Measurements from ENCODE around the gene CSTF2.
"Not testable (repeated sequence)": the region's sequence is repeated elsewhere in the genome, so short reads cannot be mapped to it uniquely, and the experiment has no call there.

The CSTF2 gene
- 9.7 to 18.8 (median 12.0) reads per million in 3 donors for total RNA-seq

GRCh38 chrX:100819837-100820666, at the start of gene CSTF2:
Gene CSTF2, plus strand, starts transcription at chrX:100820391. Its CDS starts 26 bp downstream, at chrX:100820417.
- Histone ChIP-seq H3K27ac (ENCODE audit: insufficient read depth, low read length, poor library complexity, severe bottlenecking) (peak within 1 kb of the TSS; percentile 77), H3K4me3 (ENCODE audit: insufficient read depth, low read depth, low read length, poor library complexity, severe bottlenecking) (peak within 1 kb of the TSS; percentile 57), H3K36me3 (ENCODE audit: control insufficient read depth, insufficient read depth, low read length) (peaks cover 13% of the 10 kb centered on the region), H3K27me3 (replicated peaks; ENCODE audit: control insufficient read depth, insufficient read depth, low read length, poor library complexity, severe bottlenecking) (no peaks in the 10 kb centered on the region), H3K9me3 (ENCODE audit: control insufficient read depth, low read length) (no peaks in the 10 kb centered on the region), H3K4me1 (ENCODE audit: control insufficient read depth, insufficient read depth, low read length, poor library complexity, severe bottlenecking) (no peaks in the 10 kb centered on the region)
- DNase-seq = peak; percentile 61 to 69 (median 69)

- not testable (repeated sequence) for H3K27me3 ChIP-seq (replicated peaks; ENCODE audit: control insufficient read depth, insufficient read depth, low read length, poor library complexity, severe bottlenecking); H3K4me1 ChIP-seq (ENCODE audit: control insufficient read depth, insufficient read depth, low read length, poor library complexity, severe bottlenecking); H3K9me3 ChIP-seq (ENCODE audit: control insufficient read depth, low read length); H3K27ac ChIP-seq (ENCODE audit: insufficient read depth, low read length, poor library complexity, severe bottlenecking); H3K4me3 ChIP-seq (ENCODE audit: insufficient read depth, low read depth, low read length, poor library complexity, severe bottlenecking); H3K36me3 ChIP-seq (ENCODE audit: control insufficient read depth, insufficient read depth, low read length); DNase-seq
Measured at GRCh38 chrX:100796371-100796770, 23.8 kb upstream of the CSTF2 start.

GRCh38 chrX:100797359-100797758, 22.8 kb upstream of the CSTF2 start:
- Histone ChIP-seq H3K4me1 (ENCODE audit: control insufficient read depth, insufficient read depth, low read length, poor library complexity, severe bottlenecking) (no peaks in the 10 kb centered on the region), H3K27me3 (replicated peaks; ENCODE audit: control insufficient read depth, insufficient read depth, low read length, poor library complexity, severe bottlenecking) (no peaks in the 10 kb centered on the region), H3K4me3 (ENCODE audit: insufficient read depth, low read depth, low read length, poor library complexity, severe bottlenecking) (no peak overlapping the region), H3K27ac (ENCODE audit: insufficient read depth, low read length, poor library complexity, severe bottlenecking) (no peak overlapping the region), H3K9me3 (ENCODE audit: control insufficient read depth, low read length) (no peaks in the 10 kb centered on the region), H3K36me3 (ENCODE audit: control insufficient read depth, insufficient read depth, low read length) (no peaks in the 10 kb centered on the region)
- DNase-seq = no peak

GRCh38 chrX:100798484-100799214, 21.5 kb upstream of the CSTF2 start:
- no peaks in the 10 kb centered on the region for H3K9me3 ChIP-seq (ENCODE audit: control insufficient read depth, low read length)
- H3K27me3 ChIP-seq (replicated peaks; ENCODE audit: control insufficient read depth, insufficient read depth, low read length, poor library complexity, severe bottlenecking) = no peaks in the 10 kb centered on the region
- no peaks in the 10 kb centered on the region for H3K36me3 ChIP-seq (ENCODE audit: control insufficient read depth, insufficient read depth, low read length)
- H3K4me3 ChIP-seq (ENCODE audit: insufficient read depth, low read depth, low read length, poor library complexity, severe bottlenecking) = no peak overlapping the region
- no peak for DNase-seq
- no peaks in the 10 kb centered on the region for H3K4me1 ChIP-seq (ENCODE audit: control insufficient read depth, insufficient read depth, low read length, poor library complexity, severe bottlenecking)
- no peak overlapping the region for H3K27ac ChIP-seq (ENCODE audit: insufficient read depth, low read length, poor library complexity, severe bottlenecking)

GRCh38 chrX:100802843-100803242, 17.3 kb upstream of the CSTF2 start:
- Histone ChIP-seq H3K36me3 (ENCODE audit: control insufficient read depth, insufficient read depth, low read length) (no peaks in the 10 kb centered on the region), H3K27me3 (replicated peaks; ENCODE audit: control insufficient read depth, insufficient read depth, low read length, poor library complexity, severe bottlenecking) (no peaks in the 10 kb centered on the region), H3K9me3 (ENCODE audit: control insufficient read depth, low read length) (no peaks in the 10 kb centered on the region), H3K4me3 (ENCODE audit: insufficient read depth, low read depth, low read length, poor library complexity, severe bottlenecking) (no peak overlapping the region), H3K27ac (ENCODE audit: insufficient read depth, low read length, poor library complexity, severe bottlenecking) (no peak overlapping the region), H3K4me1 (ENCODE audit: control insufficient read depth, insufficient read depth, low read length, poor library complexity, severe bottlenecking) (no peaks in the 10 kb centered on the region)
- no peak for DNase-seq

GRCh38 chrX:100804780-100805179, 15.4 kb upstream of the CSTF2 start:
- no peak for DNase-seq
- Histone ChIP-seq H3K4me3 (ENCODE audit: insufficient read depth, low read depth, low read length, poor library complexity, severe bottlenecking) (no peak overlapping the region), H3K9me3 (ENCODE audit: control insufficient read depth, low read length) (no peaks in the 10 kb centered on the region)

GRCh38 chrX:100808265-100808664, 11.9 kb upstream of the CSTF2 start:
- not testable (repeated sequence) for H3K27ac ChIP-seq (ENCODE audit: insufficient read depth, low read length, poor library complexity, severe bottlenecking); DNase-seq; H3K36me3 ChIP-seq (ENCODE audit: control insufficient read depth, insufficient read depth, low read length); H3K4me1 ChIP-seq (ENCODE audit: control insufficient read depth, insufficient read depth, low read length, poor library complexity, severe bottlenecking); H3K9me3 ChIP-seq (ENCODE audit: control insufficient read depth, low read length); H3K27me3 ChIP-seq (replicated peaks; ENCODE audit: control insufficient read depth, insufficient read depth, low read length, poor library complexity, severe bottlenecking); H3K4me3 ChIP-seq (ENCODE audit: insufficient read depth, low read depth, low read length, poor library complexity, severe bottlenecking)

More at GRCh38 chrX:100804780-100805179, 15.4 kb upstream of the CSTF2 start:
- Histone ChIP-seq H3K27ac (ENCODE audit: insufficient read depth, low read length, poor library complexity, severe bottlenecking) (no peak overlapping the region), H3K36me3 (ENCODE audit: control insufficient read depth, insufficient read depth, low read length) (no peaks in the 10 kb centered on the region), H3K4me1 (ENCODE audit: control insufficient read depth, insufficient read depth, low read length, poor library complexity, severe bottlenecking) (no peaks in the 10 kb centered on the region), H3K27me3 (replicated peaks; ENCODE audit: control insufficient read depth, insufficient read depth, low read length, poor library complexity, severe bottlenecking) (no peaks in the 10 kb centered on the region)

- no peak overlapping the region for H3K27ac ChIP-seq (ENCODE audit: insufficient read depth, low read length, poor library complexity, severe bottlenecking)
- no peaks in the 10 kb centered on the region for H3K27me3 ChIP-seq (replicated peaks; ENCODE audit: control insufficient read depth, insufficient read depth, low read length, poor library complexity, severe bottlenecking)
- no peaks in the 10 kb centered on the region for H3K9me3 ChIP-seq (ENCODE audit: control insufficient read depth, low read length)
- H3K4me1 ChIP-seq (ENCODE audit: control insufficient read depth, insufficient read depth, low read length, poor library complexity, severe bottlenecking) = no peaks in the 10 kb centered on the region
- DNase-seq = no peak
- H3K36me3 ChIP-seq (ENCODE audit: control insufficient read depth, insufficient read depth, low read length) = no peaks in the 10 kb centered on the region
- H3K4me3 ChIP-seq (ENCODE audit: insufficient read depth, low read depth, low read length, poor library complexity, severe bottlenecking) = no peak overlapping the region
Measured at GRCh38 chrX:100812216-100813158, 7.7 kb upstream of the CSTF2 start.

- Histone ChIP-seq H3K4me3 (ENCODE audit: insufficient read depth, low read depth, low read length, poor library complexity, severe bottlenecking) (no peak overlapping the region), H3K27ac (ENCODE audit: insufficient read depth, low read length, poor library complexity, severe bottlenecking) (no peak overlapping the region), H3K36me3 (ENCODE audit: control insufficient read depth, insufficient read depth, low read length) (no peaks in the 10 kb centered on the region), H3K4me1 (ENCODE audit: control insufficient read depth, insufficient read depth, low read length, poor library complexity, severe bottlenecking) (no peaks in the 10 kb centered on the region), H3K9me3 (ENCODE audit: control insufficient read depth, low read length) (no peaks in the 10 kb centered on the region), H3K27me3 (replicated peaks; ENCODE audit: control insufficient read depth, insufficient read depth, low read length, poor library complexity, severe bottlenecking) (no peaks in the 10 kb centered on the region)
- DNase-seq = no peak
Measured at GRCh38 chrX:100817340-100817739, 2.9 kb upstream of the CSTF2 start.
